Measurements from ENCODE around the gene CLEC4C.
"Not testable (repeated sequence)": the region's sequence is repeated elsewhere in the genome, so short reads cannot be mapped to it uniquely, and the experiment has no call there.

Gene CLEC4C

DNA sequence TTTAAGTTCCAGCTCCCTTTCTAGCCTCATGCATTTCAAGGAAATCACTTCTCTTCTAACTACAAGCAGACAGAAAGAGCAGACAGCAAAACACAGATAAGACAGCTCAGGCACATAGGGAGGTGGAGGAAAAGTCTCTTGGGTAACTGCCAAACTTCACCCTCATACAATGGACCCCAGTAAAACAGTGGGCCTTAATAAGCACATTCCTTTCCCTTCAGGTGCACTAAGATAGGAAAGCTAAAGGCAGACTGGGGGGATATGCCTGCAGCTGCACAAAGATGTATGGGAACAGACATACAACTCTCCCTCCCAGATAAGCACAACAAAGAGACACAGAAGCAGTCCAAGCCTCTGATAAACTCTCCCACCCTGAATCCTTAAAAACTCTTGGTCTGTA lies 16.2 kb downstream of the CLEC4C start:
- not testable (repeated sequence) for DNase-seq (ENCODE audit: extremely low spot score, insufficient read length, low read depth); FAIRE-seq

DNA sequence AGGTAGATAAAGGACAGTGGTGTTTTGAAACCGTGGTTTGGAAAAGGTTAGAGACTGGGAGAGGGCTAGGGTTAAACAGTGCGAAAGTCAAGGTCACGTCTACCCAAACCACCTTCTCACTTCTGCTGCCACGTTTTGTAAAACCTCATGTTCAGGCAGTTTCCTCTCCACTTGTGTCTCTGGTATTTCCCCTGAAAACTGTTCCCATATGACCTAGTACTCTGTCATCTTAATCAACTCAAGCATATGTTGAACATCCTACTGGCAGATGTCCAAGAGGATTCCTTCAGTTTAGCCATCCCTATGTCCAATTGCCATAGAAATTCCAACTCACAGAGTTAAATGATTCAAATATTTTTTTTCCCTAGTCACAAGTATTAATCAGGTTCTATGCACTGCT lies 17.4 kb downstream of the CLEC4C start:
- DNase-seq (ENCODE audit: extremely low spot score, insufficient read length, low read depth) (no peak), FAIRE-seq (no peak)

DNA sequence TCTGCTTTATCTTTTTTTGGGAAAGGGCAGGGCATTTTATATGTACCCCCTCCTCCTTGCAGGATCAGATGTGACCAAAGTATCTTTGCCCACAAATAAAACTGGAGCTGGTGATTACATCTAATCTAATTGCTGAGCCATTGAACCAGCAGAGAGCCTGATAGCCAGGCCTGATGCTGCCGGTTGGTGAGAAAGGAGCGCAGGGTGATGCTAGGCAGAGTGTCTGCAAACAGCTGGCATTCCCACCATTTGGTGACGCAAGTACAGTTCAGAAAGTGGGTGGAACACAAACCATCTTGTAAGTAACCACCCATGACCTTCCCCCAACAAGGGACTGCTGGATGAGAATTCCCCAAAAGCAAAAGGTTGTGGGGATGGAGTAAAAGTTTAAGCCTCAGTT lies 23.2 kb downstream of the CLEC4C start:
- no peak for FAIRE-seq
- no peak for DNase-seq (ENCODE audit: extremely low spot score, insufficient read length, low read depth)

DNA sequence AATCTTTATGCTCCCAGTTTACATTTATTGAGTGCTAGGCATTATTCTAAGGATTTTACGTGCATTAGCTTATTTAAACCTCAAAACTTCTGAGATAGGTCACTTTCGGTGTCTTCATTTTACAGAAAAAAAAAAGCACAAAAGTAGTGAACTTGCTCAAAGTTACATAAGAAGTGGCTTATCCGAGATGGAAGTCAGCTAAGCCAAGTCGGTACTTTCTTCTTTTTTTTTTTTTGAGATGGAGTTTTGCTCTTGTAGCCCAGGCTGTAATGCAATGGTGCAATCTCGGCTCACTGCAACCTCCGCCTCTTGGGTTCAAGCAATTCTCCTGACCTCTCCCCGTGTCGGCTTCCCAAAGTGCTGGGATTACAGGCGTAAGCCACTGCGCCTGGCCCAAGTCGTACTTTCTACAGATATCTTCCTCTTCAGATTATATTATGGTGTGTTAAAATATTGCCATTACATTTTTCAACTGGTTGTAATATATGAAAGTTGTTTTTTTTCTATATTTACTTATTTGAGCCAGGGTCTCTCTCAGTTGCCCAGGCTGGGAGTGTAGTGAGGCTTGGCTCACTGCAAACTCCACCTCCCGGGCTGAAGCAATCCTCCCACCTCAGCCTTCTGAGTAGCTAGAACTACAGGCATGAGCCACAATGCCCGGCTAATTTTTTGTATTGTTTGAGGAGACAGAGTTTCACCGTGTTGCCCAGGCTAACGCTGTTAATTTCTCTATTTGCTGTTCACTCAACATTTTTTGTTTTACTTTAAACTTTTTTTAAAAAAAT lies 27.0 kb downstream of the CLEC4C start:
- FAIRE-seq: no peak

DNA sequence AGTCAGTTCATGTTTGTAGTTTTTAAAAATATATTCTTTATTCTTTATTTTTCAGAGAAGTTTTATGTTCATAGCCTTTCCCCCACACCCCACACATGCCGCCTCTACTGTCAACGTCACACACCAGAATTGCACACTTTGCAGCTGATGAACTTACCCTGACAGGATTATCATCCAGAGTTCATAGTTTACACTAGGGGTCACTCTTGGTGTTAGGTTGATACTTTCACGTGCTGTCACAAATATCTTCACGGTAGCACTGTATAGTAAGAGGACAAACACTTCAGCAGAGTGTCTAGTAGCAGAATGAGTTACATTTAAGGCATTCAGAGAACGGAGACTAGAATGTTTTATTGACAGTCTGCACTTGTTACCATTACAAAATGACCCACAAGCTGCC lies 30.8 kb downstream of the CLEC4C start:
- peak; percentile 21 for FAIRE-seq
- DNase-seq (ENCODE audit: extremely low spot score, insufficient read length, low read depth): no peak

More for the DNA sequence above, 27.0 kb downstream of the CLEC4C start:
- DNase-seq (ENCODE audit: extremely low spot score, insufficient read length, low read depth): no peak

DNA sequence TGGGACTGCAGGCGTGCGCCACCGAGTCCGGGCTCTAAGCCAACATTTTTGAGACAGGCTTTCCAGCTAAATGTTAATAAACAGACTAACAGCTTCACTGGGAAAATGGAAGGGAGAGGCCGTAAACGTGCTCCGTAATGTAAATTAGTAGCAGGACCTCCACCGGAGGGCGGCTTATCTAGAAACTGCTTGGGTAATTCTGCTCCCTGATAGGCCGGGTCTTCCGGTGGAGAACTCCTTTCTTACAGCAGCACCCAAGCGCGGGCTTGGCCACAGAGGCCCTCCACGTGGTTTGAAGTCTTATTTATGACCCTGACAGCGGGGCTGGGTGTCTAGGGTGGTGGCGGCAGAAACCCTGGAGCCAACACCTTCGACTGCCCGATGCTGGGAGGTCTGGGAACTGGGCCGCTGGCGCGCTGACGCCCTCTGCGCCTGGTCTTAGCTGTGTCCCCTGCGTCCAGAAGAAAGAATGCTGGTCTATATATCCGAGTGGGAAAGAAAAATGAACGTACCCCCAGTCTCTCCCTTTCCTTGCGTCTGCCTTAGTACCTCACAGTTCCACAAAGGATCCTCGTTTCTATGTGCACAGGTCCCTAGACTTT lies 34.2 kb downstream of the CLEC4C start:
- DNase-seq (ENCODE audit: extremely low spot score, insufficient read length, low read depth) (no peak), FAIRE-seq (no peak)

DNA sequence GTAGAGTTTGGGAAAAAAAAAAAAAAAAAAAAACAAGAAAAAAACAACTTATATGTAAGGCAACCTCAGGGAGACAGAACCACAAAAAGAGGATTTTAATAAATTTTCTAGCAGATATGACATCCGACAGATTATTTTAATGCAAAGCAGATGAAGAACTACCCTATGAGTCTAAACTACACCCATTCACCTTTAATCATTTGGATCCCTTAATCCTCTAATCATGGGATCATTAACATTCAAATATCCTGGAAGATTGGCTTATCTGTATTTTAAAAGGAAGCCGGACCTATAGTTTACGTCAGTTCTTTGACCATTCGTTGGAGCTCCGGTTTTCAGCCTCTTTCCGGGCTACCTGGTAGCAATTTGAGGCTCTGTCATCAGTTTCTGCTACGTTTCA lies 36.0 kb downstream of the CLEC4C start, which contains the start of gene DPPA3:
TSS of gene DPPA3 (plus strand) at position 301 of the 400 bp plus-strand sequence. CDS start 138 bp downstream, outside the sequence.
- DNase-seq (ENCODE audit: extremely low spot score, insufficient read length, low read depth) (no peak), FAIRE-seq (no peak)

DNA sequence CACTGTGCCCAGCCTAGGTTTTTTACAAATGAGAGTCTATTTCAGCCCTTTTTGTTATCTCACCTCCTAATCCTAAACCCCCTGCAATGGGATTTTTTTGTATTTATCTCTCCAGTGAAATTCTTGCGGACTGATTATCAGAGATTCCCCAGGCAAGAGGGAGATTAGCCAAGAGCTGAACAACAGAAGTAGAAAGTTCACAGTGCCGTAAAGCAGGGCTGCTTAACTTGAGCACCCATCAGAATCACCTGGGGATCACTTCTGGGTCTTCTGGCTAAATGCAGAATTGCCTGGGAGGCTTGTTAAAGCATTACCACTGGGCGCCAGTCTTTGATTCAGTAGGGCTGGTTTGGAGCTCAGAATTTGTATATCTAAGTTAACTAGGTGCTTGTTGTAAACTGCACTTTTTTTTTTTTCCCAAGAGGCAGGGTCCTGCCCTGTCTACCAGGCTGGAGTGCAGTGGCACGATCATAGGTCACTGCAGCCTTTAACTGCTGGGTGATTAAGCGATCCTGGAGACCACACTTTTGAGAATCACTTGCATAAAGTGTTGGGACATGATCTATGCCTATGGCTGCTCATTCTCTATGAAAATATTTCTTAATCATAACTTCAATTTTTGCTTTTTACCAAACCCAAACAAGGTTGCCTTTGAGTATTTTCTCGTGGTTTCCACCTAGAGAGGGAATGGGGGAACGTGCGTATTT lies 37.1 kb downstream of the CLEC4C start:
- DNase-seq (ENCODE audit: extremely low spot score, insufficient read length, low read depth) (no peak), FAIRE-seq (no peak)

DNA sequence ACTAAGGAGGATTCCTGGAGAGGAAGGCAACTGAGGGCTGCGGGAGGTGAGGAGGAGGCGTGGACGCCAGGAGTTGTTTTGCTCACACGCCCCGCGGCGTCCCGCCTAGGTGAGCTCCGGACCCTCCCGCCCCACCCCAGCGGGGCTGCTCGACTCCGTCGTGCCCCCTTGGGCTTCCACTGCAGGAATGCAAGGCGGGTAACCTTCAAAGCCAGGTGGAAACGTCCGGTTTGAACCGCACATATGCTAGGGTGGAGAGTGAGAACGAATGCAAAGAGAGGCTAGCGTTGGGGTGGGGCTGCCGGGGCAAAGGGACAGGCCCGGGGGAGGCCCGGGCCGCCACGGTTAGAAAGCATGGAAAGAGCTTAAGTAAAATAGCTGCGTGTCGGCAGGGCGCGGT lies 41.3 kb downstream of the CLEC4C start:
- no peak for DNase-seq (ENCODE audit: extremely low spot score, insufficient read length, low read depth)
- no peak for FAIRE-seq

DNA sequence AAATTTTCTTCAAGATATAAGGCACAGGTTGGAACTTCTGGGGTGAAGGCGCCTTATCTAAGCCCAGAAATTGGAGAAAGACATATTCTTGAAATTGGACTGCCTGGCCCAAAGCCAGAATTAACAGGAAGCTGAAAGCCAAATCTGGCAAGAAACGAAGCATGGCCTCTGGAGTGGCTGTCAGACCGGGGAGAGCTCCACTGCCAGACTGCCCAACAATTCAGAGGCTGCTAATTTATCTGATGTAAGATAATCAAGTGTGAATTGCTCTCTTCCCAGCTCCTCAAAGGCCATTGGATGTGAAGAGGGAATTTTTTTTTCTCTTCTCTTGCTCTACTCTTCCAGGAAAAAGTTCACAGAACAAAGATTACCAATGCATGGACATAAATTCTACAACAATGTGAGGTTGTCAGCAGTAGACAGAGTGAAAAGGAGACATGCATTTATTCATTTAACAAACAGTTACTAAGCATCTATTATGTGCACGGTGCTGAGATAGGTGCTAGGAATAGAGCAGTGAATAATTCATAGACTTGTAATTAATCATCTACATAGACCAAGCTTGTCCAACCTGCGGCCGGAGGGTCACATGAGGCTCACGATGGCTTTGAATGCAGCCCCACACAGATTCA lies 51.5 kb downstream of the CLEC4C start, which contains the start of gene GDF3:
TSS of gene GDF3 (minus strand) at position 210 of the 632 bp plus-strand sequence. CDS start at position 163, 47 bp downstream.
- DNase-seq (ENCODE audit: extremely low spot score, insufficient read length, low read depth): no peak
- FAIRE-seq: no peak

DNA sequence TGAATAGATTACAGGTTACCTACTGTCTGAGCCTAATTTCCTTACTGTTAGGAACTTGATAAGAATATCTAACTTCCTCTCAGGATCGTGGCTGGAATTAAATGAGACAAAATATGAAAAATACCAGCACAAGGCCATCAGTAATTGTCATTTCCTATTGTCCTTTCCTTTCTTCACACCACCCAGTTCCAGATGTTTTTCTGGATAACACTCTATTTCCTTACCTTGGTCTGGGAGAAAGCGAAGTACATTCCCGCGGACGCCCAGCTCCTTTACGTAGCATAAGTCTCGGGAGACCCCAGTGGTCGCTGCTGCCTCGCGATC lies 52.0 kb downstream of the CLEC4C start:
- no peak for DNase-seq (ENCODE audit: extremely low spot score, insufficient read length, low read depth)
- no peak for FAIRE-seq

DNA sequence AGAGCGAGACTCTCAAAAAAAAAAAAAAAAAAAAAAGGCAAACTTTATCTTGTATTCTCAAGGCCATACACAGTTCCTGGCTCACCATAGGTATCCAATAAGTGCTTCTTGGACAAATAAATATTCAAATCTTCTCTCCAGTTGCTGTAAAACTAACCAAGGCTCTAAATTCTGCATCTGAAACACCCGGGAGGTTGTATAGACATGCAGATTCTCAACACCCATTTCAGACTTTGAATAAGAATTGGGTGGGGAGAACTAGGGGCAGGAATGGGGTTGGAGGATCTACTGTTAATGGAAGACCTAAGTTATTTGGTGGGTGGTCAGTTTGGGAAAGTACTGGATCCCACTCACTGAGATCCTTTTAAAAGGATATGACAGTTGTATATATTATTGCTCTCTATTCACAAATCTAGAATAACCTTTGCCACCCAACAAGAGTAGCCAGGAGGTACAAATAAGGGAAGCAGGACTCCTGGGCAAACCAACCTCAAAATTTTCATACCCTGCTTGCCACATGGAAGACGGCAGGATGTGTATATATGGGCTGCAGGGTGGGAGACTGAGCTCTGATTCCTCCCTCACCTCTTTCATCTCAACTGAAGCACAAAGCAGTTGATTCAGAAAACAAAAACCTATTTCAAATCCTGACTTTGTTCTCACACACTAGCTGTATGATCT lies 52.5 kb downstream of the CLEC4C start:
- no peak for FAIRE-seq
- no peak for DNase-seq (ENCODE audit: extremely low spot score, insufficient read length, low read depth)

DNA sequence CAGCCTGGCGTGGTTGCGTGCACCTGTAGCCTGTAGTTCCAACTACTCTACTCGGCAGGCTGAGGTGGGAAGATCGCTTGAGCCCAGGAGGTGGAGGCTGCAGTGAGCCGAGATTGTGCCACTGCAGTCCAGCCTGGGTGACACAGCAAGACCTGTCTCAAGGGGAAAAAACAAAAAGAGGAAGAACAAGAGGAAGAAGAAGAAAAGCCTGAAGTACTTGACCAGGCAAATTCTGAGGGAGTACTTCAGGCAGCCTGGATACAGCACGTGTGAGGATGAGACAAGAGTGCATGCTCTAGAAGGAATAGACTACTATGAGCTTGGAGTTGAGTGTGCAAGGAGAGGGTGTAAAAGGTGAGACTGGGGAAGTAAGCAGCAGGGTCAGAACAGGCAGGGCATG lies 53.4 kb downstream of the CLEC4C start:
- FAIRE-seq: no peak
- no peak for DNase-seq (ENCODE audit: extremely low spot score, insufficient read length, low read depth)

DNA sequence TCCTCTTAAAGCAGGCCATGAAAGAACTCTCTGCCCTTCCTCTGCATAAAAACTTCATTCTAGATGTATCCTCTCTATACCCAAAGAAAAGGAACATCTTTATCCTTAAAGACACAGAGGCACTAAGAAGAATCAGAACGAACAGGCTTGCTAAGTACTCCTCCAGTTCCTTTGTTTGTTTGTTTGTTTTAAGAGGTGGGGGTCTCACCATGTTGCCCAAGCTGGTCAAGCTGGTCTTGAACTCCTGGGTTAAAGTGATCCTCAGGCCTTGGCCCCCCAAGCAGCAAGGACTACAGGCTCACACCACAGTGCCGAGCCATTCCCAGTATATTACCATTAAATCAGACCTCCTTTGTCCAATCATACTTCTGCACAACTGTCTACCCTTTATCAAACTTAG lies 65.6 kb downstream of the CLEC4C start:
- FAIRE-seq (no peak), DNase-seq (ENCODE audit: extremely low spot score, insufficient read length, low read depth) (no peak)
